ENCODE results near the gene TMEM204.

DNA sequence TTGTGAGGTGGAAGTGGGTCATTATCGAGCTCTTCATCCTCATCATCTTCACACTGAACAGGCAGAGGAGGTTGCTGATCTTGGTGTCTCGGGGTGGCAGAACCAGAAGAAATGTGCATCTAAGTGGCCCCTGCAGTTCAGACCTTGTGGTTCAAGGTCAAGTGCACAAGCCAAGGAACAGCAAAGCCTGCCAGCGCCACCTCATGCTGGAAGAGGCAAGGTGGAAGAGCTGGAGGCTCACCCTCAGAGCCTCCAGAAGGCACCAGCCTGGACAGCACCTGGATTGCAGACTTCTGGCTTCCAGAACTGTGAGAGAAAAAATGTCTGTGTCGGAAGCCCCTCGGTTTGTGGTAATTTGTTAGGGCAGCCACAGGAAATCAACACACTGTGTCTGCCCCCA, 45.7 kb downstream of the TMEM204 start:
- TF ChIP-seq, protein P1, sequence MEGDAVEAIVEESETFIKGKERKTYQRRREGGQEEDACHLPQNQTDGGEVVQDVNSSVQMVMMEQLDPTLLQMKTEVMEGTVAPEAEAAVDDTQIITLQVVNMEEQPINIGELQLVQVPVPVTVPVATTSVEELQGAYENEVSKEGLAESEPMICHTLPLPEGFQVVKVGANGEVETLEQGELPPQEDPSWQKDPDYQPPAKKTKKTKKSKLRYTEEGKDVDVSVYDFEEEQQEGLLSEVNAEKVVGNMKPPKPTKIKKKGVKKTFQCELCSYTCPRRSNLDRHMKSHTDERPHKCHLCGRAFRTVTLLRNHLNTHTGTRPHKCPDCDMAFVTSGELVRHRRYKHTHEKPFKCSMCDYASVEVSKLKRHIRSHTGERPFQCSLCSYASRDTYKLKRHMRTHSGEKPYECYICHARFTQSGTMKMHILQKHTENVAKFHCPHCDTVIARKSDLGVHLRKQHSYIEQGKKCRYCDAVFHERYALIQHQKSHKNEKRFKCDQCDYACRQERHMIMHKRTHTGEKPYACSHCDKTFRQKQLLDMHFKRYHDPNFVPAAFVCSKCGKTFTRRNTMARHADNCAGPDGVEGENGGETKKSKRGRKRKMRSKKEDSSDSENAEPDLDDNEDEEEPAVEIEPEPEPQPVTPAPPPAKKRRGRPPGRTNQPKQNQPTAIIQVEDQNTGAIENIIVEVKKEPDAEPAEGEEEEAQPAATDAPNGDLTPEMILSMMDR (IDR thresholded peaks at IDR 0.05), result no peak
- no peak for TF ChIP-seq EZH2 (IDR thresholded peaks at IDR 0.05; ENCODE audit: borderline replicate concordance, insufficient read depth, low read depth, low read length, poor library complexity, severe bottlenecking)
